GM23338 (cell line): ENCODE results near the gene WASF2. TPM values are rescaled to one million over a fixed set of nuclear protein-coding genes. Genes with fewer than 3 reads are reported as not detected.

Experiments
- ATAC-seq: fragments of 200-7000 bp; cut with Tn5 transposase; 3 replicates; pipeline ENCODE4 v1.9.1; 2020
- DNase-seq: peaks from one replicate; pipeline ENCODE4 v3.0.0-alpha.2; 2015; ENCODE audit warnings: low spot score
- H2AFZ ChIP-seq: fragments of 200-600 bp; sonication (generic); 2 replicates; pipeline ENCODE4 v1.8.0; 2016; ENCODE audit warnings: antibody characterized with exemption, mild to moderate bottlenecking, moderate library complexity
- H3F3A ChIP-seq: fragments of 200-600 bp; sonication (generic); replicated peaks from 2 replicates; pipeline ENCODE4 v1.8.0; 2017; ENCODE audit warnings: antibody characterized with exemption, mixed run types, low read depth
- H3K27ac ChIP-seq: fragments of 200-600 bp; sonication (generic); 2 replicates; pipeline ENCODE4 v1.6.1; 2016; ENCODE audit warnings: low read depth
- H3K27me3 ChIP-seq: fragments of 200-600 bp; sonication (generic); 2 replicates; pipeline ENCODE4 v1.8.0; 2016; ENCODE audit warnings: mild to moderate bottlenecking, mixed run types, moderate library complexity; ENCODE audit not compliant: insufficient read depth
- H3K36me3 ChIP-seq: fragments of 200-600 bp; sonication (generic); 2 replicates; pipeline ENCODE4 v1.8.0; 2016; ENCODE audit warnings: mild to moderate bottlenecking; ENCODE audit not compliant: insufficient read depth
- H3K4me1 ChIP-seq: fragments of 200-600 bp; sonication (generic); 2 replicates; pipeline ENCODE4 v1.8.0; 2016; ENCODE audit warnings: mild to moderate bottlenecking, moderate library complexity; ENCODE audit not compliant: insufficient read depth
- H3K4me2 ChIP-seq: fragments of 200-600 bp; sonication (generic); 2 replicates; pipeline ENCODE4 v1.7.1; 2017; ENCODE audit warnings: mixed run types
- H3K4me3 ChIP-seq: fragments of 200-600 bp; sonication (generic); 2 replicates; pipeline ENCODE4 v1.6.1; 2016; ENCODE audit warnings: mixed run types
- H3K79me2 ChIP-seq: fragments of 200-600 bp; sonication (generic); replicated peaks from 2 replicates; pipeline ENCODE4 v1.8.0; 2017; ENCODE audit warnings: mild to moderate bottlenecking; ENCODE audit not compliant: insufficient read depth
- H3K9me2 ChIP-seq: fragments of 200-600 bp; sonication (generic); 2 replicates; pipeline ENCODE4 v1.8.0; 2017; ENCODE audit not compliant: insufficient read depth
- H4K20me1 ChIP-seq: fragments of 200-600 bp; sonication (generic); replicated peaks from 2 replicates; pipeline ENCODE4 v1.8.0; 2017; ENCODE audit warnings: mild to moderate bottlenecking; ENCODE audit not compliant: insufficient read depth
- H3K27ac Mint-ChIP-seq: 2 replicates; pipeline ENCODE4 v1.8.0; 2020; ENCODE audit warnings: inconsistent platforms, mild to moderate bottlenecking, moderate library complexity, mixed read lengths
- H3K27me3 Mint-ChIP-seq: 3 replicates; pipeline ENCODE4 v1.8.0; 2022; ENCODE audit warnings: low read depth, mild to moderate bottlenecking, moderate library complexity, mixed read lengths, inconsistent platforms; ENCODE audit not compliant: insufficient read depth, poor library complexity
- H3K36me3 Mint-ChIP-seq: 3 replicates; pipeline ENCODE4 v1.8.0; 2021; ENCODE audit warnings: low read depth, mild to moderate bottlenecking, inconsistent platforms, moderate library complexity, mixed read lengths
- H3K4me1 Mint-ChIP-seq: 3 replicates; pipeline ENCODE4 v1.8.0; 2020; ENCODE audit warnings: mild to moderate bottlenecking, inconsistent platforms, mixed read lengths
- H3K4me3 Mint-ChIP-seq: 3 replicates; pipeline ENCODE4 v1.8.0; 2021; ENCODE audit warnings: moderate library complexity, mild to moderate bottlenecking, inconsistent platforms, mixed read lengths
- H3K9me3 Mint-ChIP-seq: 3 replicates; pipeline ENCODE4 v1.8.0; 2020; ENCODE audit warnings: moderate library complexity, mild to moderate bottlenecking, inconsistent platforms, mixed read lengths
- CREB1 ChIP-seq: fragments of 250-450 bp; sonication (Bioruptor Pico); IDR thresholded peaks from 2 replicates; pipeline ENCODE4 v1.5.0; 2020; ENCODE audit warnings: low read depth, mild to moderate bottlenecking, moderate library complexity
- CTCF ChIP-seq, 2 experiments: fragments of 200-600 bp in 1 of 2; sonication (generic) in 1 of 2; conservative IDR thresholded peaks; 2 replicates each; pipeline versions ENCODE4 v1.5.1 to v1.6.1; 2016 to 2017; ENCODE audit warnings: antibody characterized with exemption in 2 of 2, low read depth in 2 of 2, mild to moderate bottlenecking in 2 of 2, moderate library complexity in 1 of 2
- ETS1 ChIP-seq: IDR thresholded peaks from 2 replicates; pipeline ENCODE4 v1.6.1; 2016; ENCODE audit warnings: antibody characterized with exemption
- EZH2 ChIP-seq: fragments of 200-600 bp; sonication (generic); IDR thresholded peaks from one replicate; pipeline ENCODE4 v1.8.0; 2017; ENCODE audit warnings: antibody characterized with exemption, mild to moderate bottlenecking, low read depth; ENCODE audit not compliant: unreplicated experiment
- EZH2phosphoT487 ChIP-seq: fragments of 200-600 bp; sonication (generic); IDR thresholded peaks from one replicate; pipeline ENCODE4 v1.8.1; 2018; ENCODE audit warnings: antibody characterized with exemption; ENCODE audit not compliant: unreplicated experiment
- JUNB ChIP-seq: IDR thresholded peaks from one replicate; pipeline ENCODE4 v1.6.1; 2016; ENCODE audit warnings: antibody characterized with exemption; ENCODE audit not compliant: unreplicated experiment
- POLR2AphosphoS5 ChIP-seq: IDR thresholded peaks from 2 replicates; pipeline ENCODE4 v1.6.1; 2016; ENCODE audit warnings: antibody characterized with exemption, low read depth
- REST ChIP-seq: IDR thresholded peaks from one replicate; pipeline ENCODE4 v1.6.1; 2018; ENCODE audit warnings: antibody characterized with exemption; ENCODE audit not compliant: unreplicated experiment
- STAT1 ChIP-seq: IDR thresholded peaks from one replicate; pipeline ENCODE4 v1.6.1; 2016; ENCODE audit warnings: antibody characterized with exemption; ENCODE audit not compliant: unreplicated experiment
- ZNF114 ChIP-seq: fragments of 250-450 bp; sonication (Bioruptor Pico); IDR thresholded peaks from 2 replicates; pipeline ENCODE4 v1.5.0; 2020; ENCODE audit warnings: mild to moderate bottlenecking, moderate library complexity
- ZNF331 ChIP-seq: fragments of 250-450 bp; sonication (Bioruptor Pico); IDR thresholded peaks from 2 replicates; pipeline ENCODE4 v1.5.0; 2020; ENCODE audit warnings: low read depth, mild to moderate bottlenecking, moderate library complexity
- ZNF462 ChIP-seq: fragments of 250-450 bp; sonication (Bioruptor Pico); IDR thresholded peaks from 2 replicates; pipeline ENCODE4 v1.5.0; 2020; ENCODE audit warnings: mild to moderate bottlenecking, moderate library complexity
- polyA plus RNA-seq: library from polyadenylated mRNA; unstranded; fragments of >200 nt; fragmentation: Nextera tagmentation; extraction: Ambion mirVana; gene quantifications from 2 replicates; pipeline ENCODE4 v1.2.1, GENCODE V29; 2016
- total RNA-seq: library from RNA; depleted of rRNA; stranded (reverse); fragments of >200 nt; shearing (Covaris generic); gene quantifications from 2 replicates; pipeline ENCODE4 v1.2.3, GENCODE V29; 2014

WASF2 gene
- total and polyA plus RNA-seq, 2 experiments from 2014 or later: 40.9 to 95.6 TPM

GRCh38 chr1:27358038-27358927 is 131.7 kb downstream of the WASF2 start:
- peak overlapping the region; percentile 49; the same call in 1 of the 2 replicates for H3K4me2 ChIP-seq

More at GRCh38 chr1:27358038-27358927, 131.7 kb downstream of the WASF2 start:
- Mint-ChIP-seq H3K36me3 (peaks cover 5% of the 10 kb centered on the region; the same call in 1 of the 3 replicates), H3K9me3 (no peaks in the 10 kb centered on the region), H3K27me3 (peaks cover 42% of the 10 kb centered on the region), H3K27ac (no peak overlapping the region), H3K4me3 (peak overlapping the region; percentile 29; the same call in 1 of the 3 replicates), H3K4me1 (peaks cover 16% of the 10 kb centered on the region; the same call in 2 of the 3 replicates)
- H3K36me3 ChIP-seq: no peaks in the 10 kb centered on the region
- no peaks in the 10 kb centered on the region for H3K79me2 ChIP-seq
- H3F3A ChIP-seq: peaks cover 8% of the 10 kb centered on the region; the same call in 1 of the 2 replicates
- TF ChIP-seq ETS1: no peak
- TF ChIP-seq EZH2phosphoT487: no peak
- TF ChIP-seq POLR2AphosphoS5: no peak
- no peak for TF ChIP-seq REST
- TF ChIP-seq ZNF331 (CRISPR knock-in tag): no peak
- no peak for TF ChIP-seq ZNF114
- no peak for TF ChIP-seq ZNF462
- TF ChIP-seq CTCF (conservative IDR thresholded peaks at IDR 0.05; ENCODE audit: low read depth in 2 of 2): no peak
- no peak for TF ChIP-seq CREB1 (CRISPR knock-in tag)
- no peak for TF ChIP-seq STAT1
- no peak for TF ChIP-seq EZH2
- TF ChIP-seq JUNB: no peak
- H4K20me1 ChIP-seq: no peaks in the 10 kb centered on the region
- H3K9me2 ChIP-seq: no peaks in the 10 kb centered on the region
- peaks cover 14% of the 10 kb centered on the region for H3K4me1 ChIP-seq
- H2AFZ ChIP-seq: no peak overlapping the region; the same call in 1 of the 2 replicates
- no peak overlapping the region for H3K27ac ChIP-seq
- DNase-seq (no peak), ATAC-seq (no peak)
- no peak overlapping the region for H3K4me3 ChIP-seq
- peaks cover 47% of the 10 kb centered on the region for H3K27me3 ChIP-seq
